HUES48 (cell line): ENCODE data around the gene PAX9.
A peak's percentile ranks its signal among the peaks of the same experiment; 100 is the strongest.

Source experiments
- H3K27ac ChIP-seq: one replicate; pipeline ENCODE4 v1.7.0; 2013; ENCODE audit warnings: low read depth, low read length, inconsistent platforms
- H3K27me3 ChIP-seq: 2 replicates; pipeline ENCODE4 v1.6.1; 2013; ENCODE audit warnings: mild to moderate bottlenecking, low read length; ENCODE audit not compliant: control insufficient read depth, insufficient read depth
- H3K36me3 ChIP-seq: 2 replicates; pipeline ENCODE4 v1.6.1; 2013; ENCODE audit warnings: low read length; ENCODE audit not compliant: control insufficient read depth, insufficient read depth
- H3K4me1 ChIP-seq: 2 replicates; pipeline ENCODE4 v1.6.1; 2013; ENCODE audit warnings: mild to moderate bottlenecking, low read length; ENCODE audit not compliant: control insufficient read depth, insufficient read depth
- H3K4me3 ChIP-seq: 2 replicates; pipeline ENCODE4 v1.5.1; 2013; ENCODE audit warnings: mild to moderate bottlenecking, low read depth, low read length
- H3K9ac ChIP-seq: 2 replicates; pipeline ENCODE4 v1.6.1; 2013; ENCODE audit warnings: mild to moderate bottlenecking, low read depth, low read length, moderate library complexity
- H3K9me3 ChIP-seq: 2 replicates; pipeline ENCODE4 v1.6.1; 2013; ENCODE audit warnings: low read length; ENCODE audit not compliant: control insufficient read depth, insufficient read depth

Gene PAX9

DNA sequence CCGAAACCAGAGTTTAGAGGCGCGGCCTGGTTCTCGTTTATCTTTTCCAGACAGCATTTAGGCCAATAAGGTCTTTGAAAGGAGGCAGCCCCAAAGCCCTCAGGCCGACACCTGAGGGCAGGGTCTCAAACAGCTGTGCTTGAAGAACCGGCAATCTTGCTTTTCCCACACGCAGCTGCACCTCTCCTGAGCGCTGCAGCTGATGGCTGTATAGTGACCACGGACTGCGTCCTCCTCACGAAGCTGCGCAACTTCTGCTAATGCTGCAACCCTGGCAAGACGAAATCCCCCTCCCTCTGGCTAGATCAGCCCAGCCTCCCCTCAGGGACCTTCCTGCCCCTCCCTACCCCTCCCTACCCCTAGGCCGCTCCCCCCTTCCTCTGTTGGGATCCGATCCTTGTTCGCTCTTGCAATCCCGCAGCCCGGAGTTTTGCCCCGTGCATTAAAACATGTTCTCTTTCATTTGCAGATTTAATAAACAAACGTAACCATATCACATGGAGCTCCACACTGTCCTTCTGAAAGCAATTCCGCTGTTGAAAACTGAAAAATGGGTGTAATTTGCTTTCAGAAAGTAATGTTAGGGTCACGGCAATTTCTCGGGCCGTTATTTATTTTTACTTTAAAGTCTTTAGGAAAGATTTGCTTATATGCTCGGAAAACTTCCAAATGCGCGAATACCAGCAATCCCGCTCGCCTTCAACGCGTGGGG lies 4.8 kb upstream of the PAX9 start:
- no peak overlapping the region for H3K4me3 ChIP-seq
- H3K9ac ChIP-seq, result no peak overlapping the region
- peaks cover 98% of the 10 kb centered on the region for H3K27me3 ChIP-seq
- H3K9me3 ChIP-seq, result no peaks in the 10 kb centered on the region
- no peaks in the 10 kb centered on the region for H3K36me3 ChIP-seq
- no peak overlapping the region for H3K27ac ChIP-seq
- H3K4me1 ChIP-seq, result no peaks in the 10 kb centered on the region; the same call in 1 of the 2 replicates

DNA sequence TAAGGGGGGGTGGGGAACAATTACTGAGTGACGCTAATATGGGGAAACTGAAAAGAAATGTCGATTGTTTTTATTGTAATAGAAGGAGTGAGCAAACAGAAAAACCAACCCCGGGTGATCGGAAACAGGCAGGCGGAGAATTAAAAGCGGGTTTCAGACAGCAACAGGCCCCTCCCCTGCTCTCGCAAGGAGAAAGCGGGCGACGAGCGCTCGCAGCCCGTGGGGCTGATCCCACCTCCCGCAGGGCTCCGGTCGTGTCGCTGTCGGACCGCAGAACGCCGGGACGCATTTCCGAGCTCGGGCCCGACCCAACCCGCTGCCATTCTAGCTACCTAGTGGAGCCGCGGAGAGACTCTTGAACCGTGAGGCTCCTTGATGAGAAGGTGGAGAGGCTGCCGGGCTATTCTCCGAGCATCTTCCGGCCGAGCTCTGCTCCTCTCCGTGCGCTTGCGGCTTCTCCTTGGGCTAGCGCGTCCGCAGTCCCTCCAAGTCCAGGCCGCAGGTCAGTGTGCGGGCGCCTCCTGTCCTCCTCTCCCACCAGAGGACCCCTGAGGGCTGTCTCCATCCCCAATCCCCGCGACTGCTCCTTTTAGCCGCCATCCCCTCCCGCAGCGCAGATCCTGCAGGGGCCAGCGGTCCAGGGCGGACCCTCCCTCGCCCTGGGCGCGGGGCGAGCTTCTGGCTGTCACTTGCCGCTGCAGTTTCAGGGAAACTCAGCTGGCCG lies 4.1 kb upstream of the PAX9 start:
- H3K36me3 ChIP-seq, result no peaks in the 10 kb centered on the region
- H3K9ac ChIP-seq, result no peak overlapping the region
- peaks cover 98% of the 10 kb centered on the region for H3K27me3 ChIP-seq
- H3K9me3 ChIP-seq, result no peaks in the 10 kb centered on the region
- H3K27ac ChIP-seq, result no peak overlapping the region
- H3K4me3 ChIP-seq, result no peak overlapping the region; the same call in 1 of the 2 replicates
- peaks cover 5% of the 10 kb centered on the region for H3K4me1 ChIP-seq

DNA sequence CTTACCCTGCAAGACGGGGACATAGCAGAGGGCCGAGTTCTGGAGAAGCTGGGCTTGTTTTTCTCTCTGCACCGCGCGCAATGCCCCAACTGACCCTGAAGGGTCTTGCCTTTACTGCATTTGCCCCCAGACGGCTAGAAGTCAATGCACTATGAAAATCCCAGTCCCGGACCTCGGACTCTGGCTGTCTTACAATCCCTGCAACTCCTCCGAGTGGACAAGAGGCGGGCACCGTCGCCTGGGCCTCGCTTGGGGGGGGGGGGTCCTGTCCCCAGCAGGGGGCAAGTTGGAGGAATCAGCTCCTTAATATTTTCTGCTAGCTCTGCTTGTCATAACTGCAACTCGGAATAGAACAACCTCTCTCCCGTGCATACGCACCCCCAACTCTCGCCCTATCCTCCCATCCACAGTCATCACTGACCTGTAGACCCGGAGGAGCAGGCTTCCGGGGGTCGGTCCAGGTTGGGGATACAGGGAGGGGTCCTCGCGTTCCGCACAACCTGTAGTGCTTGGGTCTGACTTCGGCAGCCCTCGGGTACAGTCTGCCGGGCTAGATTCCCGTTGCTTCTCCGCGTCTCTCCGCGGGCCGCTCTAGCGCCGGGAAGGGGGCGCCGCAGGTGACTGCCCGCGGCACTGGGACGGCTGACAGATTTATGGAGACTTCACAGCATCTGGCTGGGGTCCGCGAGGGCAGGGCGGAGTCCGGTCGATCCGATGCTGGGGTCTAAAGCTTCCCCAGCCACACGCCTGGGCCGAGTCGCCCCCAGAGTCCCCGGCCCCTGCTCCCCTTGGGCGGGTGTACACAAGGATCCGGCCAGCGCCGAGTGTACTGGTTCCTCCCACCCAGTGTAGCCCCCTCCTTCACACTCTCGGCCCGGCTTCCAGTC lies 3.3 kb upstream of the PAX9 start:
- H3K36me3 ChIP-seq, result no peaks in the 10 kb centered on the region
- H3K27me3 ChIP-seq, result peaks cover 98% of the 10 kb centered on the region
- no peaks in the 10 kb centered on the region for H3K9me3 ChIP-seq
- H3K4me3 ChIP-seq, result no peak overlapping the region
- no peak overlapping the region for H3K27ac ChIP-seq
- H3K9ac ChIP-seq, result no peak overlapping the region
- peaks cover 13% of the 10 kb centered on the region for H3K4me1 ChIP-seq

DNA sequence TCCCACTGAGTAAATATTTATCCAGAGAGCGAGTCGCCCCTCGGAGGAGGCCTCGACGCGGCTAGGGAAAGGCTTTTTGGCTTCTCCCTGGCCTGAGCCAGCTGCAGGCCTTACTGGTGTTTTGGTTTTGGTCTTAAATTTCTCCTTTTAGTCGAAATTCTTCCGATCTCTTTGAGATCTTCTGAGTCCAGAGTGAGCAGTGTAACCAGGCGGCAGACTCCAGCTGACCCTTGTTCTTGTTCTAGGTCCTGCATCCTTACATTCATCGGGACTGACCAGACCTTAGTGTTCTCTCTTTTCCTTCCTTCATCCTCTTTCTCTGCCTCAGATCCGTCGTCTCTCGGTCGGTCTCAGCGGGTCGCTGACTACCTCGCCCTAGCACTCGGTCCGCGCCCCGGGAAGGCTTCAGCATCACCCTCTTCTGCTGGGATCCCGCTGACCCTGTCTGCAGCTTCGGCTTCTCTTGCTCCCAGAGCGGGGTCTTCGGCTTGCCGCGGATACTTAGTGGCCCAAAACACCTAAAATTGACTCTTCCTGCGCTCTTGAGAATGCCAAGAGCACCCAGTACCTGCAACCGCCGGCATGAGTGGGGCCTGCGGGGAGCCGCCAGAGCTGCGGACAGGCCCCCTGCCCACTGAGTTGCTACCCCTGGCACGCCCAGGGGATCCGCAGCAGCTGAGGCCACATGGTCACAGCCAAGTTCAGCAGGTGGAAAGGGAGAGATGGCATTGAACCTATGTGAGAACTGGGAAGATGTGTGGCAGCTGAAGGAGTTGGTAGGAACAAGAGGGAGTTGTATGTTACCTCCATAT lies 2.4 kb upstream of the PAX9 start:
- H3K27ac ChIP-seq, result no peak overlapping the region
- H3K4me1 ChIP-seq, result peaks cover 20% of the 10 kb centered on the region
- H3K36me3 ChIP-seq, result no peaks in the 10 kb centered on the region
- H3K27me3 ChIP-seq, result peaks cover 98% of the 10 kb centered on the region
- no peaks in the 10 kb centered on the region for H3K9me3 ChIP-seq
- no peak overlapping the region for H3K9ac ChIP-seq
- H3K4me3 ChIP-seq, result no peak overlapping the region

DNA sequence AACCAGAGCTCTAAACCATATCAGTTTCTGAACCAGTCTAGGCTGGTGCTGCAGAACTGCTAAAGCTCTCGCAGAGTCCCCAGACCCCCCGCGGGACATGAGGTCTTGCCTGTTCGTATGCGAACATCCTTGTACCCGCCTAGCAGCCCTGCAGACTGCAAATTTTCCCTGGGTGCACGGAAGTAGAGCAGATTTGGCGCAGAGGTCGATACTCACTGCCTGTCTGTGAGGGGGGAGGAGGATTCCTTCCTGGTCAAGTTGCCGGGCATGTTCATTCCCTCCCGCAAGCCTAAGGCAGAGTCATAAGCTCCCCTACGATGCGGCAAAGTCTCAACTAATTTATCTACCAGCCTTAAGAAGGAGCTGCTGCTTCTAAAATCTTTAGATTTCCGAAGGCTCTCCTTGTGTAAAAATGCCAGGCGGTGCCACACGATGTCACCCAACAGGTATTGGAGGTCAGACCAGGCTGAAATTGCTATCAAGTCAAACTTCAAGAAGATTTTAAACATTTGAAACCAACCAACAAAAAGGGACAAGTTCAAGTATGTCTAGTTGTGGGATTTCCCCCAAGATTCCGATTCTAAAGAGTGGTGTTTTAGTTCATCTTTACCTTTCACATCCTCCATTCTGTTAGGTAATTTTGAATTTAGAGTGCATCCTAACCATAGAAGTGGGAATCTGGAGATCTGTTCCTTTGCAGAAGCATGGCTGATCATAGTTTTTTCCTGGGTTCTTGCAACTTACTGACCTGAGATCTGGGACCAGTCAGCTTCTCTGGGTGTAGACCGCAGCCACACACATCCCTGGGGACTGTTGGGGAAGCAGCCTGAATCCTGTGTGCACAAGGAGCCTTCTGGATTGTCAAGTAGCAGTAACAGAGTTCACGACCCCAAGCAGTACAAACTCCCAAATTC lies 1.6 kb upstream of the PAX9 start:
- Histone ChIP-seq H3K27ac (no peak overlapping the region), H3K9me3 (no peaks in the 10 kb centered on the region), H3K36me3 (no peaks in the 10 kb centered on the region), H3K27me3 (peaks cover 98% of the 10 kb centered on the region), H3K4me3 (no peak overlapping the region), H3K9ac (no peak overlapping the region), H3K4me1 (peaks cover 23% of the 10 kb centered on the region)

DNA sequence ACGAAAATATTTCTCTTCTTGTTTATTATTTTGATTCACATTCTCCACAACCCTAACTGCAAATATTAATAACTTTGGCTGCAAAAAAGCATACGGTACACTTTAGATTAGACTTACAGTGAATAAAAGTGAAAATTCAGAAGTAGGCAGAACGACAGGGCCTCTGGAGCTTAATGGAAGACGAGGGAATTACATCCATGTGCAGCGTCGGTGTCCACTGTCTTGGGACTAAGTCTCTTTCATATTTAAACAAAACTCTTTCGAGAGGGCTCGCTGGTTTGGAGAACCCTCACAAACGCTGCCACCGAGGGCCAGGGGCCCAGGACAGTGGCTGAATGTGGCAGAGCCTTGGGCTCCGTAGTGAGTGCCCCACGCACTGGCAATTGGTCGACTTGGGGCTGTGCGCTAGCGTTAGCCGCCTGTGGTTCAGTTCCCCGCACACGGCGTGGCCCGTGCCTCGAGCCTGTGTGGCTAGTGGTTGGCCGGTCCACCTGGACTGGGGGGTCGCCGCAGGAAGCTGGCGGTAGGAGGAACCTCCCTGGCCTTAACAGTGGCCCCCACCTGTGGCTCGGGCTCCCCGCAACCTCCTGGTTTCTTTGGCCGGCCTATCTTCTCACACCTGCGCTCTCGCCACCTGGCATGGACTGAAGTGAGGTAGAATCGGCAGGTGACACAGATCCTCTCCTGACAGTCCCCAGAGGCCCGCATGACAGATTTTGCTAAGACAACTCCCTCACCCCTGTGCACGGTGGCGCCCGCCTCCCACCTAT lies 739 bp upstream of the PAX9 start:
- no peaks in the 10 kb centered on the region for H3K9me3 ChIP-seq
- H3K4me3 ChIP-seq, result peak overlapping the region; percentile 51
- peaks cover 98% of the 10 kb centered on the region for H3K27me3 ChIP-seq
- H3K27ac ChIP-seq, result no peak overlapping the region
- no peak overlapping the region for H3K9ac ChIP-seq
- no peaks in the 10 kb centered on the region for H3K36me3 ChIP-seq
- peaks cover 23% of the 10 kb centered on the region for H3K4me1 ChIP-seq

DNA sequence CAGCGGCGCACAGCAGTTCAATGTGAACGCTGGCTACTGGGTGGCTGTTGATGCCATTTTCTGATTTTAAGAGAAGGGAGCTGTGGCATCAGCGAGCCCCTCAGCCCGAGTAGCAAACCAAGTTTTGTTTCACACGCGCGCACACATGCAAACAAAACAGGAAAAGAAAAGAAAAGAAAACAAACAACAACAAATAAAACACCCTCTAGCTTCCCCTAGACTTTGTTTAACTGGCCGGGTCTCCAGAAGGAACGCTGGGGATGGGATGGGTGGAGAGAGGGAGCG lies 540 bp downstream of the PAX9 start:
- Histone ChIP-seq H3K4me3 (peak overlapping the region; percentile 51), H3K9ac (no peak overlapping the region)

DNA sequence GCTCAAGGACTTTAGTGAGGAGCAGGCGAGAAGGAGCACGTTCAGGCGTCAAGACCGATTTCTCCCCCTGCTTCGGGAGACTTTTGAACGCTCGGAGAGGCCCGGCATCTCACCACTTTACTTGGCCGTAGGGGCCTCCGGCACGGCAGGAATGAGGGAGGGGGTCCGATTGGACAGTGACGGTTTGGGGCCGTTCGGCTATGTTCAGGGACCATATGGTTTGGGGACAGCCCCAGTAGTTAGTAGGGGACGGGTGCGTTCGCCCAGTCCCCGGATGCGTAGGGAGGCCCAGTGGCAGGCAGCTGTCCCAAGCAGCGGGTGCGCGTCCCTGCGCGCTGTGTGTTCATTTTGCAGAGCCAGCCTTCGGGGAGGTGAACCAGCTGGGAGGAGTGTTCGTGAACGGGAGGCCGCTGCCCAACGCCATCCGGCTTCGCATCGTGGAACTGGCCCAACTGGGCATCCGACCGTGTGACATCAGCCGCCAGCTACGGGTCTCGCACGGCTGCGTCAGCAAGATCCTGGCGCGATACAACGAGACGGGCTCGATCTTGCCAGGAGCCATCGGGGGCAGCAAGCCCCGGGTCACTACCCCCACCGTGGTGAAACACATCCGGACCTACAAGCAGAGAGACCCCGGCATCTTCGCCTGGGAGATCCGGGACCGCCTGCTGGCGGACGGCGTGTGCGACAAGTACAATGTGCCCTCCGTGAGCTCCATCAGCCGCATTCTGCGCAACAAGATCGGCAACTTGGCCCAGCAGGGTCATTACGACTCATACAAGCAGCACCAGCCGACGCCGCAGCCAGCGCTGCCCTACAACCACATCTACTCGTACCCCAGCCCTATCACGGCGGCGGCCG lies 1.1 kb downstream of the PAX9 start:
- H3K27ac ChIP-seq, result no peak overlapping the region
- peaks cover 27% of the 10 kb centered on the region for H3K4me1 ChIP-seq
- no peaks in the 10 kb centered on the region for H3K36me3 ChIP-seq
- H3K9me3 ChIP-seq, result no peaks in the 10 kb centered on the region
- peak overlapping the region; percentile 51 for H3K4me3 ChIP-seq
- H3K9ac ChIP-seq, result no peak overlapping the region
- H3K27me3 ChIP-seq, result peaks cover 98% of the 10 kb centered on the region

More for the DNA sequence above, 540 bp downstream of the PAX9 start:
- no peak overlapping the region for H3K27ac ChIP-seq
- H3K27me3 ChIP-seq, result peaks cover 98% of the 10 kb centered on the region
- H3K4me1 ChIP-seq, result peaks cover 26% of the 10 kb centered on the region
- no peaks in the 10 kb centered on the region for H3K9me3 ChIP-seq
- no peaks in the 10 kb centered on the region for H3K36me3 ChIP-seq
